Measurements from ENCODE around the gene AKAP13.

The AKAP13 gene

DNA sequence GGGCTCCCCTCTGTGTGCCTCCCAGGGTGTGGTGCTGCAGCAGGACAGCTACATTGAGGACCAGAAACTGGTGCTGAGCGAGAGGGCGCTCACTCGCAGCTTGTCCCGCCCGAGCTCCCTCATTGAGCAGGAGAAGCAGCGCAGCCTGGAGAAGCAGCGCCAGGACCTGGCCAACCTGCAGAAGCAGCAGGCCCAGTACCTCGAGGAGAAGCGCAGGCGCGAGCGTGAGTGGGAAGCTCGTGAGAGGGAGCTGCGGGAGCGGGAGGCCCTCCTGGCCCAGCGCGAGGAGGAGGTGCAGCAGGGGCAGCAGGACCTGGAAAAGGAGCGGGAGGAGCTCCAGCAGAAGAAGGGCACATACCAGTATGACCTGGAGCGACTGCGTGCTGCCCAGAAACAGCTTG is 360.6 kb downstream of the AKAP13 start:
- DNase-seq (ENCODE audit: low read depth): no peak

- DNase-seq (ENCODE audit: low read depth): no peak
Observed at GRCh38 chr15:85741662-85742061, 361.3 kb downstream of the AKAP13 start.

- DNase-seq (ENCODE audit: low read depth): no peak
Observed at GRCh38 chr15:85742186-85742821, 361.9 kb downstream of the AKAP13 start.

- no peak for DNase-seq (ENCODE audit: low read depth)
Observed at GRCh38 chr15:85743392-85744055, 363.1 kb downstream of the AKAP13 start.

GRCh38 chr15:85744579-85744978 is 364.2 kb downstream of the AKAP13 start:
- no peak for DNase-seq (ENCODE audit: low read depth)

GRCh38 chr15:85745023-85745422 is 364.6 kb downstream of the AKAP13 start:
- no peak for DNase-seq (ENCODE audit: low read depth)

DNA sequence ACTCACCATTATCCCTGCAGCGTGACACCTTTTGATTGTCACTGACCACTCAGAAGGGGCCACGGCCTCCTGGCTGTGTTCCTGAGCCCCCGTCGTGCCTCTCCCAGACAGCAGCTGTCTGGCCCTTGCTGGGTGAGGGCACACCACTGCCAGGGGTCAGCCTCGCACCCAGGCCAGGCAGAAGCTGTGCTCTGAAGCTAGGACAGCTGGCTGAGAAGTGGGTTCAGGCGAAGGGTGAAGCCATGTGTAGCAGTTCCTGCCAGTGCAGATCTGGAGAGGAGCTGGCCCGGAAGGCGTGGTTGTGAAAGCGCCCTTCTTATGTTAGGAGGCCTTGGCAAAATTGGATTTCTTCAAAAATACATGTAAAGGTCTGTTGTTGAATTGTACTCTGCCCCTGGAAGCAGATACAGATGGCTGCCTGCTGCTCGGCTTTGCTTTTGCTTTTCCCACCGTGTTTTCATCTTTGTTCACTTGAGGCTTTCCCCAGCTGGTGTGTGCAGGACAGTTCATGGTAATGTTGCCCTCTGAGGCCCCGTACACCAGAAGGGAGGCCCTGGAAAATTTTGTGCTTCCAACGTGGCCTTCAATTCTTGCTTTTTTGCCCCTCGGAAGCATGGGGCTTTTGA is 365.2 kb downstream of the AKAP13 start:
- no peak for DNase-seq (ENCODE audit: low read depth)

DNA sequence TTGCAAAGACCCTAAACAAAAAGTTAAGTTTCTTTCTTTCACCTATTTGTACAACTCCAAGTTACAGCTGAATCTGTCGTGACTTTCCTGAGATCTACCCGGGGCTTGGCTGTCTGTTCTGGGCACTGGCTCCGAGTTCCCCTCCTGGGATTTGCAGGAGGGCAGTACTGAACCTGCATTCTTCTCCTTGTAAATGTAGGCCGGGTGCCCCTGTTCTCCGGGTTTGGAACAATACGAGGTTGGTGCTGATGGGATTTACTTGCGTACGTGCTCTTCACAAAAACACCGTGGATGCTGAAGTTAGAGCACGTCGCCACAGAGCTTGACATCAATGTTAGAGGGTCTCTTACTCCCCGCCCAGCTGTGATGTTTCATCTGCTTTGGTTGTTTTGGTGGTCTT is 366.2 kb downstream of the AKAP13 start:
- DNase-seq (ENCODE audit: low read depth): no peak

- DNase-seq (ENCODE audit: low read depth): no peak
Observed at GRCh38 chr15:85748176-85748575, 367.8 kb downstream of the AKAP13 start.

- DNase-seq (ENCODE audit: low read depth): no peak
Observed at GRCh38 chr15:85748729-85749128, 368.3 kb downstream of the AKAP13 start.

DNA sequence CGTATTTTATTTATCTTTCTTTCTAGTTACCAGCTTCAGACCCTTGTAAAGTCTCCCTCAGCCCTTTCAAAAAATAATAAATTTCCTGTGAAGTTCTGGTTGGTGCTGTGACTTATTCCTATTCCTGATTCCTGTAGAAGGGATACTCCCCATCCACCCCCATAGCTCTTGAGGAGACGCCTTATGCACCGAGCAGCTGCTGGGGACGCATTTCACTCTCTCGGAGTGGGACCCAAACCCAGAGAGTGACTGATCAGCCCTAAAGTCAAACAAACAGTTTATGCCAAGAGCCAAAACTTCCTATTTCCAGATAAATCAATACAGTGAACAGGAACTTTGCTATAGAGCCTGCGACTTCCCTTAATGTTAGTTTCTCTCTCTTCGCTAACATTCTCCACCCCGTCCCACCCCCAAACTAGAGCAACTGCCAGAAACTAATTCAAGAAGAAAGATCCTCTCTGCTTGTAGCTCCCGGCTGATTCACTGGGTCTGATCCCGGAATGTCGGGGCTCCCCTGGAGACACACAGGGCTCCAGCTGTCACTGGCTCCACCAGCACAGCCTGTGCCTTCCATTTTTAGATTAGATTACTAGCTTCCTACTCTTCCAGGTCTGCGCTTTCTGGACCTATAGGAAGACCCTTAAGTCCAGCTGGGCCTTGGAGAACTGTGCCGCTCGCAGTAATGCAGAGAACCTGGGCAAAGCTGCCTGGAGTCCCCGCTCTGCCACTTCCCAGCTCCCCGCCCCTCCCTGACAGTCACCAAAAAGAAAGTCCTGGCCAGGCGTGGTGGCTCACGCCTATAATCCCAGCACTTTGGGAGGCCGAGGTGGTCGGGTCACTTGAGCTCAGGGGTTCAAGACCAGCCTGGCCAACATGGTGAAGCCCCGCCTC is 369.1 kb downstream of the AKAP13 start:
- no peak for DNase-seq (ENCODE audit: low read depth)

DNA sequence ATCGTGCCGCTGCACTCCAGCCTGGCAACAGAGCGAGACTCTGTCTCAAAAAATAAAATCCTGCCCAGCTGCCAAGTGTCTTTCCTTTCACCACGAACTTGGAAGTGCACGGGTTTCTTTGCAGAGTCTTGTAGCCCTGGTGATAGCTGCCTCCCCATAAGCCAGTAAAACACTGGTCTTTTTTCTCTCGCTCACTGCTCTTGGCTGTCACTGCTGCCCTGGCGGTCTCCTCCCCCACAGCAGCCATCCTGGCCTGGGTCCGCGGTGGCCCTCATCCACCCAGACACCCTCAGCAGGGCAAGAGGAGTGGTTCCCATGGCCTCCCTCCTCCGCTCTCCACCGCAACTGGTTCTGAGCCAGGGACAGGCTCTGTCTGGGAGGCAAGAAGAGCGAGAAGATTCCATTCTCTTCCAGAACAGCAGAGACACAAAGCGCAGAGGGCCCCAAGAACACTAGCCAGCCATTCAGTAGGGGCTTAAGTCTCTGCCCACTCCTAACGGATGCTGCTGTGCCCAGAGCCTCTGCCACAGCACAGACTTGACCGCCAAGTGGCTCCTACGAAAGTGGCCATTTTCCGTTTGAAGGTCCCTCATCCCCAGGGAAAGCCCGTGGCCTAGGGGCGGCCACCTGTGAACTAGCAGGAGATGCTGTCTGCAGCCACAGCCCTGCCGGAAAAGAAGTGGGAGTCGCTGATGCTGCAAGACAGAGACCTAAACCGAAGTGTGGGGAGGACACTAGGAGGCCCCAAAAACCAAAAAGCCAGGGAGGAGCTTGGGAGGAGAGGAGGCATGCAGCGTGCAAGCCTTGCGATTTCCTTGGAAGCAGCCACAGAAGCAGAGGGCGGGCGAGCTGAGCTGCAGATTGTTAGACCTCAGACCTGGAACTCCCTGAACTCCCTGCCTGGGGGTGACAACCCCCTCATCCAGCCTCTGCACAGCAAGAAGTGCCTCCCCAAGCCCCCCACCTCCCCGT is 370.2 kb downstream of the AKAP13 start:
- no peak for DNase-seq (ENCODE audit: low read depth)

- no peak for DNase-seq (ENCODE audit: low read depth)
Observed at GRCh38 chr15:85751291-85752123, 371.1 kb downstream of the AKAP13 start.

- DNase-seq (ENCODE audit: low read depth): no peak
Observed at GRCh38 chr15:85752124-85752475, 371.7 kb downstream of the AKAP13 start.

GRCh38 chr15:85752491-85752961 is 372.1 kb downstream of the AKAP13 start:
- DNase-seq (ENCODE audit: low read depth): no peak

DNA sequence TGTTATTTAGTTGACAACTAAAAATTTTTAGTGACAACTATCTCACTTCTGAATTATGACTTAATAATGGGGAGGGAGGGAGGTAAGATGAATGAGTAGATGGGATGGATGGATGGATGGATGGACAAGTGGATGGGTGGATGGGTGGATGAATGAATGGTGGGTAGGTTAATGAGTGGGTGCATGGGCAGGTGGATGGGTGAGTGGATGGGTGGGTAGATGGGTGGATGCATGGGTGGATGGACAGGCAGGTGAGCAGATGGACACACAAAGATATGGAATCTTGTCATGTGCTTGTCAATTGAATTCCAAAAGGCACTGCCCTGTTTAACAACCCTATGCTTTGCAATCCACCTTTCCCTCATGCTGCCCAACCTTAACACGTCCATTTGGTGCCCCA is 372.9 kb downstream of the AKAP13 start:
- no peak for DNase-seq (ENCODE audit: low read depth)

GRCh38 chr15:85753791-85754452 is 373.5 kb downstream of the AKAP13 start:
- DNase-seq (ENCODE audit: low read depth): no peak

DNA sequence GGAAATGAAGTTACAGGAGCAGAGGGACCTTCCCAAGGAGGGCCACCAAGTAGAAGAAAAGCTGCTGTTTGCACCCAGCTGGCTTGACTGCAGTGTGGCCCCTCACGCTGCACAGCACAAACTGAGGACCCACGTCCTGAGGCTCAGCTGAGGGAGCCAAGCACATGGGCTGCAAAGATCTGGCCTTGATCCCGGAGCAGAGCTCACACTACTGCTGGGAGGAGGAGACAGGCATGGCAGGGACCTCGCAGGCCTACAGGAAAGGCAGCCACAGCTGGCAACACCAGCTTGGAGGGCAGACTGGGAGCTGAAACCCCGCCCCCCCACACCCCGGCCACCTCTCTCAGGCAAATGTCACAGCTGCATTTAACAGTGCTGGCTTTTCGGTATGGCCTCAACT is 374.6 kb downstream of the AKAP13 start:
- DNase-seq (ENCODE audit: low read depth): no peak

- no peak for DNase-seq (ENCODE audit: low read depth)
Observed at GRCh38 chr15:85755471-85755870, 375.1 kb downstream of the AKAP13 start.

DNA sequence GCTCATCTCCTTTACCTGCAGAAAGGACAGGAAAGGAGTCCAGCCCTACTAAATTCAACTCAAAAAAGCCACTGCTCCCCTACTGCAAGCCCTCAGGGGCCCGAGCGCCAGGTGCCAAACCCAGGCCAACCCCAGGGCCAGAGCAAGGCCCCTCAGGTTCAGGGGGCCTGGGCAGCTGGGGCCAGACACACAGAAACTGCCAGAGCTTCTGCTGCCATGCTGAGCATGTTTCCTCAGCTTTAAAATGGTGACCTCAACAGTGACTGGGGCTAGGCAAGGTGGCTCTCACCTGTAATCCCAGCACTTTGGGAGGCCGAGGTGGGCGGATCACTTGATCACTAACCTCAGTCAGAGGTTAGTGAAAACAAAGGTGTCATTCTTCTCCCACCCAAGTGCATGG is 375.5 kb downstream of the AKAP13 start:
- DNase-seq (ENCODE audit: low read depth): no peak
